Keratinocyte (primary cell): Measurements from ENCODE around the gene PTBP1.

Source experiments
- CTCF ChIP-seq, 3 experiments: IDR thresholded peaks in 1 of 3; conservative IDR thresholded peaks in 1 of 3; optimal IDR thresholded peaks in 1 of 3; 2 replicates in 2 of 3; 3 replicates in 1 of 3; pipeline versions ENCODE3 to v1.5.1; 2011; ENCODE audit warnings: low read length in 3 of 3, mild to moderate bottlenecking in 3 of 3, moderate library complexity in 2 of 3, control low read depth in 1 of 3, inconsistent platforms in 1 of 3; ENCODE audit not compliant: insufficient read depth in 2 of 3; ENCODE audit errors: extremely low read depth in 1 of 3
- EZH2 ChIP-seq: IDR thresholded peaks from one replicate; pipeline ENCODE4 v1.6.1; 2012; ENCODE audit warnings: inconsistent platforms, mild to moderate bottlenecking, low read length, moderate library complexity

- TF ChIP-seq CTCF (optimal IDR thresholded peaks at IDR 0.05 in 1 of 3, IDR thresholded peaks at IDR 0.05 in 1 of 3, conservative IDR thresholded peaks at IDR 0.05 in 1 of 3; ENCODE audit: extremely low read depth in 1 of 3, insufficient read depth in 2 of 3, low read length in 3 of 3), result no peak
- no peak for TF ChIP-seq EZH2
Observed at GRCh38 chr19:791007-791566, 6.2 kb upstream of the PTBP1 start.
